Measurements from ENCODE around the gene ASB2.

ASB2 gene

DNA sequence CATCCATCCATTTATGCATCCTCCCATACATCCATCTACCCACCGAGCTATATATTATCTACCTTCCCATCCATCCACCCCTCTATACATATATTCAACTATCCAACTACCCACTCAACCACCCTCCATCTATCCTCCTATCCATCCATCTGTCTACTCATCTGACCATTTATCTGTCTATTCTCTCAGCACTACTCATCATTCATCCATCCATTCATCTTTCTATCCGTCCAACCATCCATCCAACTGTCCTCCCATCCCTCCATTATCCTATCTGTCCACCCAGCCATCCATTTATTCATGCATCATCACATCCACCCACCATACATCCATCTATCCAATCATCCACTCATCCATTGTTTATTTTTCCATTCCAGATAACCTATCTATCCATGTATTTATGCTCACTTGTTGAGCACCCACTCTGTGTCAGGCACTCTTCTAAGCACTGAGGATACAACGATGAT, 11.5 kb downstream of the ASB2 start:
- no peak overlapping the region for H3K4me3 ChIP-seq (ENCODE audit: low read depth, low read length)
- no peak for DNase-seq (ENCODE audit: low read depth)
- TF ChIP-seq, protein P1, sequence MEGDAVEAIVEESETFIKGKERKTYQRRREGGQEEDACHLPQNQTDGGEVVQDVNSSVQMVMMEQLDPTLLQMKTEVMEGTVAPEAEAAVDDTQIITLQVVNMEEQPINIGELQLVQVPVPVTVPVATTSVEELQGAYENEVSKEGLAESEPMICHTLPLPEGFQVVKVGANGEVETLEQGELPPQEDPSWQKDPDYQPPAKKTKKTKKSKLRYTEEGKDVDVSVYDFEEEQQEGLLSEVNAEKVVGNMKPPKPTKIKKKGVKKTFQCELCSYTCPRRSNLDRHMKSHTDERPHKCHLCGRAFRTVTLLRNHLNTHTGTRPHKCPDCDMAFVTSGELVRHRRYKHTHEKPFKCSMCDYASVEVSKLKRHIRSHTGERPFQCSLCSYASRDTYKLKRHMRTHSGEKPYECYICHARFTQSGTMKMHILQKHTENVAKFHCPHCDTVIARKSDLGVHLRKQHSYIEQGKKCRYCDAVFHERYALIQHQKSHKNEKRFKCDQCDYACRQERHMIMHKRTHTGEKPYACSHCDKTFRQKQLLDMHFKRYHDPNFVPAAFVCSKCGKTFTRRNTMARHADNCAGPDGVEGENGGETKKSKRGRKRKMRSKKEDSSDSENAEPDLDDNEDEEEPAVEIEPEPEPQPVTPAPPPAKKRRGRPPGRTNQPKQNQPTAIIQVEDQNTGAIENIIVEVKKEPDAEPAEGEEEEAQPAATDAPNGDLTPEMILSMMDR (IDR thresholded peaks at IDR 0.05; ENCODE audit: control insufficient read depth, extremely low read depth, insufficient read depth): no peak

DNA sequence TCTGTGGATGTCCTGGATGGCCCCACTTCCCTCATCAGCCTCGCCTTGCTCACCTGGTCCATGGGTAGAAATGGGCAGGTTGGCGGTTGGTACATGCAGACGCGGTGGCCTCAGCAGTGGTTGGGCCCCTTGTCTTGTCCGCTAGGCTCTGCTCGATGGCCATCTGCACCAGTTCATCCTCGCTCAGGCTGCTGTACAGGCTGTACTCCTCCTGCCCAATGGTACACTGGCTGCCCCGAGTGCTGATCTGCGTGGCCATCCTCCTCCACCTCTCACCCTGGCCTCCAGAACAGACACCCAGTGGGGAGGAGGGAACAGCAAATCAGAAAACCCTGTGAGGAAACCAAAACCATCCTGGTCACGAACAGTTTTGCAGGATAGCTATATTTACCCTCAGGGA, 12.1 kb downstream of the ASB2 start:
- DNase-seq (ENCODE audit: low read depth): no peak
- H3K4me3 ChIP-seq (ENCODE audit: low read depth, low read length): no peak overlapping the region
- TF ChIP-seq, protein P1 (IDR thresholded peaks at IDR 0.05; ENCODE audit: control insufficient read depth, extremely low read depth, insufficient read depth): no peak

DNA sequence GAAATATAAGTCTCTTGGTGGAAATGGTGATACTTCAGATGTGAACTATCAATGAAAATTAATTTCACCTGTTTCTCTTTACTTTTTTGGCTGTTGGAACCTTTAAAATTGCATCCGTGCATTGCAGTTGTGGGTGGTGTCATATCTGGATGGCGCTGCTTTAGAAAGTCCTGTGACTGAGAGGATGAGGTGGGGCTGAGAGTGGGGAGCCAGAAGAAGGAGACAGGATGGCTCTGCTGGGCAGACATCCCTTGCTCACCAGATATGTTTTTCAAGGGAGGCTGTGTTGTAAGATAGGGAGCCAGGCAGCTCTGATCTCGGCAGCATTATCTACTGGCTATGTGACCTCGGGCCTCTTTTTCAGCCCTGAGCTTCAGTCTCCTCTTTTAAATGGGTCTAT, 12.7 kb downstream of the ASB2 start:
- no peak overlapping the region for H3K4me3 ChIP-seq (ENCODE audit: low read depth, low read length)
- TF ChIP-seq, protein P1 (IDR thresholded peaks at IDR 0.05; ENCODE audit: control insufficient read depth, extremely low read depth, insufficient read depth): no peak
- DNase-seq (ENCODE audit: low read depth): no peak

DNA sequence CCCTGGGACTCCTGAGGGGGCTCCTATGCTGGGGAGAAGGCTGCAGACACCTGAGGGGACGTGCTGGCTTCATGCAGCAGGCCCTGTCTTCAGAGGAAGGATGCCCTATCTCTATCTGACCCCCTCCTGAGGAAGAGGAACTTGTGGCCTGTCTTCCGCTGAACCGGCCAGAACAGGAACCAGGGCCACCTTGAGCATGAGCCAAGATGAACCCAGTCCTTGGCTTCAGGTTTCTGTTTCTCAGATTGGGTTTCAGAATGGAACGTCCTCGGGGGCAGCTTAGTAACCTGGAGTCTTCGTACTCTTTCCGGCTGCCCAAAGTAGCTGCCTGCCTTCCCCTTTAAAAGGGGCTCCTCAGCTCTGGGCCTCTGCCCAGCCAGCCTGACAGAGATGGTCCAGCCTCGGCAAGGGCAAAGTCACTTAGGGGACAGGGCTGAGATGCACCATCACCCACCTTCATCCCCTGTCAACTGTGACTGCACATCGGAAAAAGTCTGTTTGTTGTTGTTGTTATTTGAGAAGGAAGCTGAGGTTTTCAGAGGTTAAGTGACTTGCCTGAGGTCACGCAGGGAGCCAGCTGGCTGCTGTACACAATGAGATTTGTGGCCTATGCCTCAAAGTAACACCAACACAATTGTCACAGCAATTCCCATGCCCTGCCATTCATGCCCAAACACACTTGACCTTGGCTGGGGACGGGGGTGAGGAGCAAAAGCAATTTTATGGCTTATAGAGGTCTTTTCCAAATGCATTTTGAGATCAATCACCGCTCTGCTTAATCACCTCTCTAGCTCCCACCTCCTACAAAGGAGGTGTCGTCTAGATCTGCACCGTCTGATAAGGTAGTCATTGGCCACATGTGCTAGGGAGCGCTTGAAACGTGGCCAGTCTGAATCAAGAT, 13.4 kb downstream of the ASB2 start:
- TF ChIP-seq, protein P1 (IDR thresholded peaks at IDR 0.05; ENCODE audit: control insufficient read depth, extremely low read depth, insufficient read depth): no peak
- no peak overlapping the region for H3K4me3 ChIP-seq (ENCODE audit: low read depth, low read length)
- DNase-seq (ENCODE audit: low read depth): no peak

DNA sequence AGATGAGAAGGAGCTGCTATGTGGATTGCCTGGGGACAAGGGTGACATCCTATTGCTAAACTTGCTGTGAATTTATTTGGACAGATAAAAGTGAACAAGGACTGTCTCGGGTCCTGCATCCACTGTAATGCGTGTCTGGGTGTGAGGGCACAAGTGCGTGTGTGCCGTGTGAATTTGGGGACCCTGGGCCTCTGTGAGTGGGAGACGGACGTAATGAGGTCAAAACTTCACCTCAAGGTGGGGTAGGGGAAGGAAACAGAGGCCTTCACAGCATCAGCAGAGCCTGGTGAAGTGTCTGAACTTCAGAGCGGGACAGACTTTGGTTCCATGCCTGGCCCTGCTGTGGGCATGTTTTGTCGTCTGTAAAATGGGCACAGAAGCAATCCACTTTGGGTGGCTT, 14.8 kb downstream of the ASB2 start:
- H3K4me3 ChIP-seq (ENCODE audit: low read depth, low read length): no peak overlapping the region
- DNase-seq (ENCODE audit: low read depth): no peak
- TF ChIP-seq, protein P1 (IDR thresholded peaks at IDR 0.05; ENCODE audit: control insufficient read depth, extremely low read depth, insufficient read depth): no peak

DNA sequence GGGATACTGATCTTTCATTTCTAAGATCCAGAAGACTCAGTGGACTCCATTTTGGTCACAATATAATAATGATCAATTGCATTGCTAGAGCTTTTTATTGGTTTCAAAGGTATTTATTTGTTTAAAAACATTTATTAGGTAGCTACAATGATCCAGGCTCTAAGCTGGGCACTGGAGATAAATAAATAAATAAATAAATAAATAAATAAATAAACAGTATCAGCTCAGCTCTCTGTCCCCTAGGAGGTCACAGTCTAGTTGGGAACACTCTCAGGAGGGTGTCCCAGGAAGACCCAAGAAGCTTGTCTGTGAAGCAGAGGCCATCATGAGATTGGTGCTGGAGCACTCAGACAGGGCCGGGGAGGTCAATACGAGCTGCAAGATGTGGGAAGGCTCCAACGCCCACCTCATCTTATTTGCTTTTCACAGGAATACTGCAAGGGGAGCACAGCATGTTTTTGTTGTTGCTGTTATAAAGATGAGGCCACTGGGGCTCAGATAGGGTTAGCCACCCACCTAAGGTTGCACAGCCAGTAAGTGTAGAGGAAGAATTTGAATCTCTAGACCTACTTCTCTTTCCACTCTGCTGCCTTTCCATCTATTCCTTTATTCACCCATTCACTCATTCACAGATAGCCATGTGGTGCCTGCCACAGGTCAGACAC, 15.5 kb downstream of the ASB2 start:
- no peak overlapping the region for H3K4me3 ChIP-seq (ENCODE audit: low read depth, low read length)
- no peak for DNase-seq (ENCODE audit: low read depth)
- TF ChIP-seq, protein P1 (IDR thresholded peaks at IDR 0.05; ENCODE audit: control insufficient read depth, extremely low read depth, insufficient read depth): no peak

Data from LNCaP clone FGC (cell line).